ENCODE measurements around the gene RAX2. TPM values are rescaled to one million over a fixed set of nuclear protein-coding genes. Genes with fewer than 3 reads are reported as not detected.

Gene RAX2
- total RNA-seq, 1 donor from 2014 or later: not detected

DNA sequence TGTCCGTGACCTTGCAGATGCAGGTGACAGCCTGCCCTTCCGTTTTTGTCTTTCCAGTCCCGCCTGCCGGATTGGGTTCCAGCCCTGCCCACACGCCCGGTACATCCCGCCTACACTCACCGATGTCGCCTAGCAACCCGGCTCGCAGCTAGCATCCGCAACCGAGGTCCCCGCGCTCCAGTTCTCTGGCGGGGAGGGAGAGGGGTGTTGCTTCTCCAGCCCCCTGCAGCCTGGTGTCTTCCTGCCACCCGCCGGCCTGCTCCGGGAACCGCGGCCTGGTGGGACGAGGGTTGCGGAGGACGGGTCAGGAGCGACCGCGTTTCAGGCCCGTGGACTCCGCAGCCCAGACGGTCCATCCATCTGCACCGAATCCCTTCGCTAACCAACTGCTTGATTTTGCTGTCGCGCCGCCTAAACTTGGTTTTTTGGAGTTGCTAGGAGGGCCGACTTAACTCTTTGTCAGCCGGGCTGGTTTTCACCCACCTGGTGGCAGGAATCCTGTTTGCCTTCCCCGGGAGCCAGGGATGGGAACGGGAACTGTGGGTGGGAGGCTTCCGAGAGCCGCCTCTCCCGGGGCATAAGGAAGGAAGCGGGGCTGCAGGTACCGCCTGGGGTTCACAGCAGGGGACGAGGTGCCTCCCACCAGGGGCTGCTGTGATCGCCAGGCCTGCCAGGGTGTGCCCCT lies 29.5 kb upstream of the RAX2 start:
- peaks cover 12% of the 10 kb centered on the region for H3K4me1 ChIP-seq
- H3K27ac ChIP-seq: no peak overlapping the region
- TF ChIP-seq POLR2AphosphoS5 (IDR thresholded peaks at IDR 0.05; ENCODE audit: insufficient read depth in 1 of 2, low read depth in 1 of 2): peak in 1 of 2 donors; percentile 18
- TF ChIP-seq, protein P1, sequence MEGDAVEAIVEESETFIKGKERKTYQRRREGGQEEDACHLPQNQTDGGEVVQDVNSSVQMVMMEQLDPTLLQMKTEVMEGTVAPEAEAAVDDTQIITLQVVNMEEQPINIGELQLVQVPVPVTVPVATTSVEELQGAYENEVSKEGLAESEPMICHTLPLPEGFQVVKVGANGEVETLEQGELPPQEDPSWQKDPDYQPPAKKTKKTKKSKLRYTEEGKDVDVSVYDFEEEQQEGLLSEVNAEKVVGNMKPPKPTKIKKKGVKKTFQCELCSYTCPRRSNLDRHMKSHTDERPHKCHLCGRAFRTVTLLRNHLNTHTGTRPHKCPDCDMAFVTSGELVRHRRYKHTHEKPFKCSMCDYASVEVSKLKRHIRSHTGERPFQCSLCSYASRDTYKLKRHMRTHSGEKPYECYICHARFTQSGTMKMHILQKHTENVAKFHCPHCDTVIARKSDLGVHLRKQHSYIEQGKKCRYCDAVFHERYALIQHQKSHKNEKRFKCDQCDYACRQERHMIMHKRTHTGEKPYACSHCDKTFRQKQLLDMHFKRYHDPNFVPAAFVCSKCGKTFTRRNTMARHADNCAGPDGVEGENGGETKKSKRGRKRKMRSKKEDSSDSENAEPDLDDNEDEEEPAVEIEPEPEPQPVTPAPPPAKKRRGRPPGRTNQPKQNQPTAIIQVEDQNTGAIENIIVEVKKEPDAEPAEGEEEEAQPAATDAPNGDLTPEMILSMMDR (IDR thresholded peaks at IDR 0.05): no peak
- intact Hi-C loops (cut with DNase I): no loop called here
- DNase-seq (ENCODE audit: extremely low spot score in 2 of 2): no peak
- H3K36me3 ChIP-seq: no peaks in the 10 kb centered on the region
- H3K4me3 ChIP-seq: peak overlapping the region in 1 of 2 donors; percentile 6
- no peaks in the 10 kb centered on the region for H3K27me3 ChIP-seq
- no peaks in the 10 kb centered on the region for H3K9me3 ChIP-seq

DNA sequence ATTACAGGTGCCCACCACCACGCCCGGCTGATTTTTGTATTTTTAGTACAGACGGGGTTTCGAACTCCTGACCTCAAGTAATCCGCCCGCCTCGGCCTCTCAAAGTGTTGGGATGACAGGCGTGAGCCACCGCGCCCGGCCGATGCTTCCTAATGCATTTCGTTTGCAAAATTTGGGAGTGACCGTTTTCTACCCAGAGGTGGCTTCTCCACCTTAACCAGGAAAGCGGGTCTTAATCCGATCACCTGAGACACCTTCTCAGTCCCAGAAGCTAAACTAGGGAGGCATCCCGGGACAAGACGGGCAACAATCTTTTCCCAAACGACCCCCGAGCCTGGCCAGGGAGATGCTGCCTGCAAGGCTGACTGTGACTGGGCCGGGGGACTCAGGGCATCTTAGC lies 29.0 kb upstream of the RAX2 start:
- DNase-seq (ENCODE audit: extremely low spot score in 2 of 2): no peak
- TF ChIP-seq POLR2AphosphoS5 (IDR thresholded peaks at IDR 0.05; ENCODE audit: insufficient read depth in 1 of 2, low read depth in 1 of 2) (no peak), POLR2A (IDR thresholded peaks at IDR 0.05) (no peak)
- TF ChIP-seq, protein P1 (IDR thresholded peaks at IDR 0.05): no peak
- H3K36me3 ChIP-seq: no peaks in the 10 kb centered on the region
- intact Hi-C loops (cut with DNase I): no loop called here
- no peaks in the 10 kb centered on the region for H3K27me3 ChIP-seq
- H3K4me3 ChIP-seq: peak overlapping the region in 1 of 2 donors; percentile 6
- peaks cover 12% of the 10 kb centered on the region for H3K4me1 ChIP-seq
- H3K27ac ChIP-seq: no peak overlapping the region
- H3K9me3 ChIP-seq: no peaks in the 10 kb centered on the region

DNA sequence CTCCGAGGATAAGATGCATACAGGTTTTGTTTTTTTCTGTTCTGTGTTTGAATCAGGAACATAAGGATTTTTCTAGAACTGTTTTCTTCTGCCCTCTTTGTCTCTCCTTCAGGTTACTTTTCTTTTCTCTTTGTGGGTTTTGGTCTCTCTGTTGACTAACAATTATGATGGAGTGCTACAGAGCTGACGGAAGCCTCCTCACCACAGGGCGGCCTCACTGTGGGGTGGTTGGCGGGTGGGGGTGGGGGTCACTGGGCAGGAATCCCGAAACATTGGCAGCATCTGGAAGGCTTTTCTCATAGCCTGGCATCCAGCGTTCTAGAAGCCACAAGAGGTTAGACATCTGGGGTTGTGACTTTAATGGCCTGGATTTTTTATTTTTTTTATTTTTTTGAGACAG lies 26.1 kb upstream of the RAX2 start:
- DNase-seq (ENCODE audit: extremely low spot score in 2 of 2): no peak
- intact Hi-C loops (cut with DNase I): no loop called here
- Histone ChIP-seq H3K9me3 (no peaks in the 10 kb centered on the region), H3K27me3 (no peaks in the 10 kb centered on the region), H3K4me3 (no peak overlapping the region), H3K27ac (no peak overlapping the region), H3K36me3 (no peaks in the 10 kb centered on the region), H3K4me1 (peaks cover 12% of the 10 kb centered on the region)
- TF ChIP-seq POLR2A (IDR thresholded peaks at IDR 0.05): no peak
- TF ChIP-seq, protein P1 (IDR thresholded peaks at IDR 0.05): no peak

DNA sequence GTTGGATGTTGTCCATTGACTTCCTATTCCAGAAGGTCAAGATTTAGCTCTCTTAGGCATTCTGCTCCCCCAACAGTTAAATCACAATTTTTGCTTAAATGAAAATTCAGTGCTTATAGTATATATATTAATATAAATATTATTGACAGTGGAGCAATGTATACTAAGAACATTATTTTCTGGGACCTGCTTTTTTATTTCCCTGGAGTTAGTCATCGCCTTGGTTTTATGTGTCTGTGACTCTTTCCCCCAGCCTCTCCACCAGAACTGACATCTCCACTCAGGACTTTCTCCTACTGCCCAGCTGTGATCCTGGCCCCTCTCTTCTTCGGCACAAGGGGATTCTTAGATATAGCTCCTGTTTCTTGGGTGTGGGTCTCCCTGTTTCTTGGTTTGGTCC lies 24.3 kb upstream of the RAX2 start:
- Histone ChIP-seq H3K4me1 (peaks cover 5% of the 10 kb centered on the region), H3K27me3 (no peaks in the 10 kb centered on the region), H3K4me3 (no peak overlapping the region), H3K36me3 (no peaks in the 10 kb centered on the region), H3K9me3 (no peaks in the 10 kb centered on the region), H3K27ac (no peak overlapping the region)
- intact Hi-C loops (cut with DNase I): no loop called here
- TF ChIP-seq POLR2AphosphoS5 (IDR thresholded peaks at IDR 0.05; ENCODE audit: insufficient read depth in 1 of 2, low read depth in 1 of 2): no peak
- TF ChIP-seq, protein P1 (IDR thresholded peaks at IDR 0.05): no peak
- no peak for TF ChIP-seq POLR2A (IDR thresholded peaks at IDR 0.05)
- no peak for DNase-seq (ENCODE audit: extremely low spot score in 2 of 2)

DNA sequence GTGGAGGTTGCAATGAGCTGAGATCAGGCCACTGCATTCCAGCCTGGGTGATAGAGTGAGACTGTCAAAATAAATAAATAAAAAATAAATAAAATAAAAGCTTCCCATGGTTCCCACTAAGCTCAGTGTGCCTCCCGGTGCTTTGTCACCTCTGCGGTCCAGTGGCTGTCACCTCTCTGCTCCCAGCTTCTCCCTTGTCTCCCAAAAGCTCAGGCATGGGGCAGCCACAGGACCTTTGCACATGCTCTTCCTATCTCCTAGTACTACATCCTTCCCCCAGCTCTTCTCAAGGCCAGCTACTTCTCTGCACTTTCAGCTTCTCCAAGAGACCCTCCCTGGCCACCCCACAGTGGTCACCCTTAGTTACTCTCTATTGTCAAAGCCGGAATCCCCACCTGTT lies 21.8 kb upstream of the RAX2 start:
- H3K27me3 ChIP-seq: no peaks in the 10 kb centered on the region
- H3K27ac ChIP-seq: no peak overlapping the region

More for the DNA sequence above, 21.8 kb upstream of the RAX2 start:
- intact Hi-C loops (cut with DNase I): no loop called here
- Histone ChIP-seq H3K9me3 (no peaks in the 10 kb centered on the region), H3K4me3 (no peak overlapping the region), H3K36me3 (no peaks in the 10 kb centered on the region), H3K4me1 (no peaks in the 10 kb centered on the region)
- TF ChIP-seq POLR2AphosphoS5 (IDR thresholded peaks at IDR 0.05; ENCODE audit: insufficient read depth in 1 of 2, low read depth in 1 of 2): no peak
- TF ChIP-seq, protein P1 (IDR thresholded peaks at IDR 0.05): no peak
- TF ChIP-seq POLR2A (IDR thresholded peaks at IDR 0.05): no peak
- no peak for DNase-seq (ENCODE audit: extremely low spot score in 2 of 2)
